ENCODE measurements around the gene CALM1. TPM values are rescaled to one million over a fixed set of nuclear protein-coding genes. Genes with fewer than 3 reads are reported as not detected.

The CALM1 gene
- total RNA-seq, 2 donors from 2014 or later = 237 to 287 TPM

- Histone ChIP-seq H3K9me3 (no peaks in the 10 kb centered on the region), H3K36me3 (no peaks in the 10 kb centered on the region), H3K4me3 (no peak overlapping the region), H3K4me1 (replicated peaks) (no peaks in the 10 kb centered on the region), H3K27me3 (replicated peaks; ENCODE audit: insufficient read depth) (no peaks in the 10 kb centered on the region), H3K27ac (no peak overlapping the region)
- TF ChIP-seq POLR2A (IDR thresholded peaks at IDR 0.05) = no peak
- no peak for TF ChIP-seq CTCF (IDR thresholded peaks at IDR 0.05)
- 74% methylated on average over 8 of the region's 8 CpGs for WGBS
- intact Hi-C loops (cut with DNase I) = no loop called here
- no peak for DNase-seq (ENCODE audit: low spot score)
Measured at GRCh38 chr14:90355540-90356518, 41.0 kb upstream of the CALM1 start.

GRCh38 chr14:90356925-90357324 is 39.9 kb upstream of the CALM1 start:
- no peak for DNase-seq (ENCODE audit: low spot score)
- Histone ChIP-seq H3K4me3 (no peak overlapping the region), H3K4me1 (replicated peaks) (no peaks in the 10 kb centered on the region), H3K9me3 (no peaks in the 10 kb centered on the region), H3K27me3 (replicated peaks; ENCODE audit: insufficient read depth) (no peaks in the 10 kb centered on the region), H3K36me3 (no peaks in the 10 kb centered on the region), H3K27ac (no peak overlapping the region)
- WGBS = 96% methylated on average over 1 of the region's 1 CpG
- TF ChIP-seq POLR2AphosphoS5 (IDR thresholded peaks at IDR 0.05) (no peak), CTCF (IDR thresholded peaks at IDR 0.05) (no peak), POLR2A (IDR thresholded peaks at IDR 0.05) (no peak)
- intact Hi-C loops (cut with DNase I) = no loop called here

DNA sequence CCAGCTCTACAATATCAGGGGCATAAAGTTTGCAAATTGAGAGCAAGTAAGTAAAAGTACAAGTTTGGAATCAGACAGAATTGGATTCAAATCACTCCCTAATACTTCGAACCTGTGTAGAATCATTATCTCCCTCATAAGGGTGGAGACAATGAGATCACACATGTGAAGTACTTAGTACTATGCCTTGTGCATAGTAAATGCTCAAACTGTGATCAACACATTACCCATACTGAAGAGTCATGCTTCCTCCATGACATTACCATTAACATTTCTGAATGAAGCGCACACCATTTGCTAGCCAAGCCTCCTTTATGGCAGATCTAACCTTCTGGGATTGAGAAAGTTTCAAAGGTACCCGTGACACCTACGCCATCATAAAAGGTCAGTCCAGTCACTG is 38.5 kb upstream of the CALM1 start:
- Histone ChIP-seq H3K36me3 (no peaks in the 10 kb centered on the region), H3K9me3 (no peaks in the 10 kb centered on the region), H3K4me3 (no peak overlapping the region), H3K4me1 (replicated peaks) (no peaks in the 10 kb centered on the region), H3K27ac (no peak overlapping the region), H3K27me3 (replicated peaks; ENCODE audit: insufficient read depth) (no peaks in the 10 kb centered on the region)
- no peak for TF ChIP-seq POLR2AphosphoS5 (IDR thresholded peaks at IDR 0.05)
- DNase-seq (ENCODE audit: low spot score) = no peak
- WGBS = 89% methylated on average over 4 of the region's 4 CpGs
- intact Hi-C loops (cut with DNase I) = no loop called here

DNA sequence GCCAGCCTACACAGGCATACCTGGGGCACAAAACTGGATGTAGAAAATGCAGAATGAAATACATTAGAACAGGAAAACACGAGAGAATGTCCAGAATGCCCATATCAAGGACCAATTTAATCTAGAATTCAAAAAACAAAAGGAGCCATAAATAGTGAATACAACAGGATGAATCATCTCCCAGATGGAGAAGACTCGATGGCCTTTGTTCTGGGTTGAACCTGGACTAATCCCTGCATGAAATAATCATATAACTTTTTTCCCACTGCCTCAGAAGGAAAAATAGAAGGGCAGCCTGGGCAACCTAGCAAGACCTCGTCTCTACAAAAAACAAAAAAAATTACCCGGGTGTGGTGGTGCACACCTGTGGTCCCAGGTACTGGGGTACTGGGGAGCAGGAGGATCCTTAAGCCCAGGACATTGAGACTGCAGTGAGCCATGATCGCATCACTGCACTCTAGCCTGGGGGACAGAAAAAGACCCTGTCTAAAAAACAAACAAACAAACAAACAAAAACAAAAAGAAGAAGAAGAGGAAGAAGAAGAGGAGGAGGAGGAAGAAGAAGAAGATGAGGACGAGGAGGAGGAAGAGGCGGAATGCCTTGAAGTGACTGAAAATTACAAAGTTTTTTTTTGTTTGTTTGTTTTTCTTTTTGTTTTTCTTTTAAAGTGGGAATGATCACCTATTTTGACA is 34.8 kb upstream of the CALM1 start:
- 87% methylated on average over 7 of the region's 7 CpGs for WGBS
- intact Hi-C loops (cut with DNase I) = no loop called here
- TF ChIP-seq POLR2AphosphoS5 (IDR thresholded peaks at IDR 0.05) (no peak), CTCF (IDR thresholded peaks at IDR 0.05) (no peak), POLR2A (IDR thresholded peaks at IDR 0.05) (no peak)

GRCh38 chr14:90362558-90362896 is 34.3 kb upstream of the CALM1 start:
- no peaks in the 10 kb centered on the region for H3K9me3 ChIP-seq
- H3K27ac ChIP-seq = no peak overlapping the region
- H3K4me3 ChIP-seq = no peak overlapping the region
- no peaks in the 10 kb centered on the region for H3K27me3 ChIP-seq (replicated peaks; ENCODE audit: insufficient read depth)
- no peak for DNase-seq (ENCODE audit: low spot score)
- TF ChIP-seq POLR2A (IDR thresholded peaks at IDR 0.05) = no peak
- no peak for TF ChIP-seq POLR2AphosphoS5 (IDR thresholded peaks at IDR 0.05)
- no peak for TF ChIP-seq CTCF (IDR thresholded peaks at IDR 0.05)
- 88% methylated on average over 4 of the region's 4 CpGs for WGBS
- intact Hi-C loops (cut with DNase I) = no loop called here
- no peaks in the 10 kb centered on the region for H3K36me3 ChIP-seq
- H3K4me1 ChIP-seq (replicated peaks) = no peaks in the 10 kb centered on the region

More for the DNA sequence above, 34.8 kb upstream of the CALM1 start:
- Histone ChIP-seq H3K27ac (no peak overlapping the region), H3K27me3 (replicated peaks; ENCODE audit: insufficient read depth) (no peaks in the 10 kb centered on the region), H3K4me1 (replicated peaks) (no peaks in the 10 kb centered on the region), H3K4me3 (no peak overlapping the region), H3K36me3 (no peaks in the 10 kb centered on the region), H3K9me3 (no peaks in the 10 kb centered on the region)
- DNase-seq (ENCODE audit: low spot score) = no peak

All from prostate gland (tissue), 2 donors.